A549 (cell line): ENCODE results near the gene TTC24.
A peak's percentile ranks its signal among the peaks of the same experiment; 100 is the strongest.

Experiments used
- CEBPB ChIP-seq, 2 experiments: fragments of >200 bp in 1 of 2; sonication (Bioruptor Twin) in 1 of 2; formaldehyde crosslinking in 1 of 2; IDR thresholded peaks; 2 replicates each; pipeline ENCODE4 v1.6.1; 2012 to 2016
- CTCF ChIP-seq: fragments of >200 bp; sonication (Bioruptor Twin); formaldehyde crosslinking; IDR thresholded peaks from 3 replicates; pipeline ENCODE4 v1.5.1; 2016
- FOXS1 ChIP-seq: fragments of 250-450 bp; sonication (Bioruptor Pico); IDR thresholded peaks from 2 replicates; pipeline ENCODE4 v1.5.0; 2020; ENCODE audit warnings: mild to moderate bottlenecking, moderate library complexity
- MYC ChIP-seq: IDR thresholded peaks from 2 replicates; pipeline ENCODE4 v1.6.1; 2012; ENCODE audit warnings: mild to moderate bottlenecking, inconsistent platforms, low read length, improper control_type of control experiment, borderline replicate concordance
- POLR2A ChIP-seq: IDR thresholded peaks from 2 replicates; pipeline ENCODE4 v1.6.1; 2012; ENCODE audit warnings: mild to moderate bottlenecking, low read length
- RAD21 ChIP-seq, 2 experiments: fragments of >200 bp in 1 of 2; sonication (Bioruptor Twin) in 1 of 2; formaldehyde crosslinking in 1 of 2; IDR thresholded peaks in 1 of 2; conservative IDR thresholded peaks in 1 of 2; 2 replicates in 1 of 2; 3 replicates in 1 of 2; pipeline ENCODE4 v1.6.1; 2012 to 2018; ENCODE audit warnings: inconsistent platforms in 1 of 2
- TP53 ChIP-seq: fragments of 250-450 bp; sonication (Bioruptor Pico); IDR thresholded peaks from 2 replicates; pipeline ENCODE4 v1.5.0; 2021; ENCODE audit warnings: mild to moderate bottlenecking, moderate library complexity
- USF2 ChIP-seq: fragments of 450-650 bp; IDR thresholded peaks from 2 replicates; pipeline ENCODE4 v1.6.1; 2014; ENCODE audit warnings: antibody characterized with exemption
- TF ChIP-seq, protein P1 (sequence below): IDR thresholded peaks from 2 replicates; pipeline ENCODE4 v1.6.1; 2012

DNA sequence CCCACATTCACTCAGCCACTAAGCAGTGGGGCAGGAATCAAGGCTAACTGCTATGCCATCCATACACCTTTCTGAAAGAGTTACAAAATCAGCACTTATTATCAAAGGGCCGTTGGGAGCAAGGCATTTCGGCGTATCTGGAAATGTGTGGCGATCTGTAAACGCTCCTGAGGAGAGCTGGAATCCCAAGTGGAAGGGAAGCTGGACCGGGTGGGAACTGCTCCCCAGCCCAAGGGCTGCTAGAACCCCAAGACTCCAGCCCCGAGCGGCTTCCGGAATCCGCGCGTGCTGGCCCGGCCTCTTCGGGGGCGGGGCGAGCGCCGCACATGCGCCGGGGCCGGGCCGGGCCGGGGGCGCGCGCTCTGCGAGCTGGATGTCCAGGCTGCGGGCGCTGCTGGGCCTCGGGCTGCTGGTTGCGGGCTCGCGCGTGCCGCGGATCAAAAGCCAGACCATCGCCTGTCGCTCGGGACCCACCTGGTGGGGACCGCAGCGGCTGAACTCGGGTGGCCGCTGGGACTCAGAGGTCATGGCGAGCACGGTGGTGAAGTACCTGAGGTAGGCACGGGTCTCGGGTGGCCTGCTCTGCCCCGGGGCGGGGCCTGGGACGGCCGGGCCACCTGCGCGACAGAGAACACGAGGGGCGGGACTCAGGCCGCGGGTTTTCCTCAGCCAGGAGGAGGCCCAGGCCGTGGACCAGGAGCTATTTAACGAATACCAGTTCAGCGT is 12.1 kb downstream of the TTC24 start, which contains the start of gene NAXE:
- no peak for TF ChIP-seq RAD21 (conservative IDR thresholded peaks at IDR 0.05 in 1 of 2, IDR thresholded peaks at IDR 0.05 in 1 of 2)
- no peak for TF ChIP-seq CEBPB (IDR thresholded peaks at IDR 0.05)
- TF ChIP-seq CTCF: no peak
- TF ChIP-seq MYC: no peak; the same call in 1 of the 2 replicates
- no peak for TF ChIP-seq FOXS1 (CRISPR knock-in tag)
- TF ChIP-seq TP53 (CRISPR knock-in tag): no peak
- TF ChIP-seq, protein P1, sequence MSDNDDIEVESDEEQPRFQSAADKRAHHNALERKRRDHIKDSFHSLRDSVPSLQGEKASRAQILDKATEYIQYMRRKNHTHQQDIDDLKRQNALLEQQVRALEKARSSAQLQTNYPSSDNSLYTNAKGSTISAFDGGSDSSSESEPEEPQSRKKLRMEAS: peak; percentile 68
- peak; percentile 91 for TF ChIP-seq POLR2A
- no peak for TF ChIP-seq USF2
